GM12878 (cell line): ENCODE results near the gene UBR3. TPM values are rescaled to one million over a fixed set of nuclear protein-coding genes. Genes with fewer than 3 reads are reported as not detected.

ENCODE experiments used
- ASH2L ChIP-seq: fragments of 300-600, 200-600 bp; sonication (generic); IDR thresholded peaks from 2 replicates; pipeline ENCODE4 v1.6.1; 2017; ENCODE audit warnings: low read depth, mild to moderate bottlenecking, borderline replicate concordance
- ATF3 ChIP-seq: IDR thresholded peaks from 2 replicates; pipeline ENCODE4 v1.6.1; 2011; ENCODE audit warnings: low read depth, mild to moderate bottlenecking, low read length, moderate library complexity, borderline replicate concordance; ENCODE audit errors: extremely low read depth
- CTCF ChIP-seq, 3 experiments: IDR thresholded peaks in 2 of 3; conservative IDR thresholded peaks in 1 of 3; 2 replicates each; pipeline ENCODE4 v1.5.1; 2011; ENCODE audit warnings: low read depth in 3 of 3, low read length in 3 of 3, mild to moderate bottlenecking in 3 of 3, control low read depth in 2 of 3, moderate library complexity in 2 of 3, inconsistent platforms in 1 of 3, mixed read lengths in 1 of 3; ENCODE audit not compliant: control insufficient read depth in 2 of 3, insufficient read depth in 1 of 3; ENCODE audit errors: extremely low read depth in 1 of 3
- GATAD2B ChIP-seq: fragments of 450-650 bp; conservative IDR thresholded peaks from 2 replicates; pipeline ENCODE4 v1.6.1; 2017; ENCODE audit warnings: low read depth, mild to moderate bottlenecking, moderate library complexity
- HCFC1 ChIP-seq: fragments of 150-350 bp; IDR thresholded peaks from 2 replicates; pipeline ENCODE4 v1.6.1; 2014; ENCODE audit warnings: low read length
- IRF5 ChIP-seq: fragments of 450-650 bp; IDR thresholded peaks from 2 replicates; pipeline ENCODE4 v1.6.1; 2017; ENCODE audit warnings: borderline replicate concordance
- MAX ChIP-seq: IDR thresholded peaks from 2 replicates; pipeline ENCODE4 v1.6.1; 2012; ENCODE audit warnings: low read depth, low read length, improper control_type of control experiment
- MEF2B ChIP-seq: fragments of 450-650 bp; IDR thresholded peaks from 2 replicates; pipeline ENCODE4 v1.6.1; 2018; ENCODE audit warnings: mild to moderate bottlenecking, moderate library complexity; ENCODE audit not compliant: partially characterized antibody, poor library complexity, severe bottlenecking
- MXI1 ChIP-seq: fragments of 150-350 bp; IDR thresholded peaks from 2 replicates; pipeline ENCODE4 v1.6.1; 2011; ENCODE audit warnings: low read depth, mild to moderate bottlenecking, inconsistent platforms, low read length, improper control_type of control experiment
- MYB ChIP-seq: fragments of 150-350 bp; IDR thresholded peaks from 2 replicates; pipeline ENCODE4 v1.6.1; 2014; ENCODE audit warnings: mild to moderate bottlenecking, low read depth, low read length, borderline replicate concordance
- MYC ChIP-seq: IDR thresholded peaks from 2 replicates; pipeline ENCODE4 v1.6.1; 2011; ENCODE audit warnings: mild to moderate bottlenecking, low read length, moderate library complexity, inconsistent platforms; ENCODE audit not compliant: insufficient read depth, insufficient replicate concordance, insufficient read length, severe bottlenecking
- POLR2AphosphoS5 ChIP-seq: IDR thresholded peaks from 2 replicates; pipeline ENCODE4 v1.6.1; 2011; ENCODE audit warnings: mild to moderate bottlenecking, low read length, inconsistent platforms
- RB1 ChIP-seq: fragments of 450-650 bp; formaldehyde crosslinking; IDR thresholded peaks from 2 replicates; pipeline ENCODE4 v1.6.1; 2017; ENCODE audit warnings: mild to moderate bottlenecking, borderline replicate concordance
- REST ChIP-seq: IDR thresholded peaks from 2 replicates; pipeline ENCODE4 v1.6.1; 2012; ENCODE audit warnings: mild to moderate bottlenecking, low read depth, low read length
- STAT1 ChIP-seq: fragments of 450-650 bp; conservative IDR thresholded peaks from 2 replicates; pipeline ENCODE4 v1.6.1; 2014; ENCODE audit warnings: antibody characterized with exemption, mild to moderate bottlenecking
- ZBTB33 ChIP-seq: fragments of 450-650 bp; IDR thresholded peaks from 2 replicates; pipeline ENCODE4 v1.6.1; 2017; ENCODE audit warnings: mild to moderate bottlenecking
- ZNF24 ChIP-seq: fragments of 450-650 bp; IDR thresholded peaks from 2 replicates; pipeline ENCODE4 v1.6.1; 2017; ENCODE audit warnings: antibody characterized with exemption, mild to moderate bottlenecking
- polyA plus RNA-seq, 11 experiments: library from polyadenylated mRNA; depleted of rRNA in 4 of 11; unstranded in 6 of 11; stranded (reverse) in 5 of 11; fragments of >200 nt; fragmentation: Nextera tagmentation in 4 of 11; fragmentation: Illumina TruSeq in 1 of 11; extraction: Ambion mirVana in 4 of 11; extraction: Trizol in 1 of 11; gene quantifications; 1 replicate in 1 of 11; 2 replicates in 10 of 11; pipeline versions ENCODE4 v1.2.1 to v1.2.3, GENCODE V29; 2011 to 2016; ENCODE audit warnings: inconsistent platforms in 2 of 11, missing spikeins in 2 of 11, low read depth in 1 of 11
- total RNA-seq, 4 experiments: library from RNA; depleted of rRNA in 3 of 4; stranded (reverse); fragments of >200 nt in 3 of 4; fragmentation: Illumina TruSeq in 1 of 4; extraction: Trizol in 1 of 4; gene quantifications; 2 replicates each; pipeline versions ENCODE4 v1.2.1 to v1.2.3, GENCODE V29; 2013 to 2021

Gene UBR3
- total and polyA plus RNA-seq, 10 of the 15 experiments (the other 5 are each of a cell fraction or from before 2014, with no cell fraction given), result 3.8 to 22.9 (median 11.2) TPM

- no peak for TF ChIP-seq ZBTB33
- TF ChIP-seq RB1, result peak; percentile 84; the same call in 1 of the 2 replicates
- TF ChIP-seq GATAD2B, result peak; percentile 92
- 0 out of 2 replicates have a peak, but pooled peaks have one; percentile 24 for TF ChIP-seq MYB
- TF ChIP-seq POLR2AphosphoS5, result peak; percentile 64; the same call in 1 of the 2 replicates
- TF ChIP-seq MAX, result peak; percentile 73; the same call in 1 of the 2 replicates
- no peak for TF ChIP-seq ASH2L
- no peak for TF ChIP-seq IRF5
- TF ChIP-seq MEF2B, result no peak
- TF ChIP-seq ATF3, result 0 out of 2 replicates have a peak, but pooled peaks have one; percentile 12
- TF ChIP-seq STAT1, result 0 out of 2 replicates have a peak, but pooled peaks have one; percentile 55
- peak; percentile 29; the same call in 1 of the 2 replicates for TF ChIP-seq HCFC1
- TF ChIP-seq CTCF (IDR thresholded peaks at IDR 0.05 in 2 of 3, conservative IDR thresholded peaks at IDR 0.05 in 1 of 3; ENCODE audit: control insufficient read depth in 2 of 3, extremely low read depth in 1 of 3, insufficient read depth in 1 of 3, low read depth in 3 of 3, low read length in 3 of 3), result peak; percentile 85 to 99 (median 98)
- peak; percentile 74 for TF ChIP-seq MYC
- peak; percentile 79; the same call in 1 of the 2 replicates for TF ChIP-seq MXI1
- TF ChIP-seq REST, result peak; percentile 30; the same call in 1 of the 2 replicates
- TF ChIP-seq ZNF24, result peak; percentile 75
These were observed 2.6 kb upstream of the UBR3 start, which contains the start of gene METTL5 (continued) for GRCh38 chr2:169824373-169825333.
